SK-N-SH treated with all-trans-retinoic acid at 6 μM for 48 hours (cell line): Measurements from ENCODE around the gene KLHL29.

ENCODE experiments used
- ATAC-seq: fragments of 200-7000 bp; cut with Tn5 transposase; 3 replicates; pipeline ENCODE4 v1.9.1; 2020; ENCODE audit warnings: mild to moderate bottlenecking, moderate library complexity
- ARNTL ChIP-seq: fragments of 450-650 bp; formaldehyde crosslinking; IDR thresholded peaks from 2 replicates; pipeline ENCODE4 v1.5.0; 2020; ENCODE audit warnings: low read depth, mild to moderate bottlenecking, moderate library complexity, borderline replicate concordance
- BACH2 ChIP-seq: fragments of 250-450 bp; sonication (Bioruptor Pico); IDR thresholded peaks from 2 replicates; pipeline ENCODE4 v1.9.0; 2021; ENCODE audit warnings: mild to moderate bottlenecking, borderline replicate concordance
- CSDC2 ChIP-seq: fragments of 250-450 bp; sonication (Bioruptor Pico); IDR thresholded peaks from 2 replicates; pipeline ENCODE4 v1.5.0; 2020; ENCODE audit warnings: mild to moderate bottlenecking, moderate library complexity
- ESRRG ChIP-seq: fragments of 250-450 bp; sonication (Bioruptor Pico); IDR thresholded peaks from 2 replicates; pipeline ENCODE4 v1.6.1; 2021; ENCODE audit warnings: mild to moderate bottlenecking
- GLIS3 ChIP-seq: fragments of 250-450 bp; sonication (Bioruptor Pico); IDR thresholded peaks from 2 replicates; pipeline ENCODE4 v1.5.0; 2020; ENCODE audit warnings: mild to moderate bottlenecking, moderate library complexity
- ISL1 ChIP-seq: fragments of 250-450 bp; sonication (Bioruptor Pico); IDR thresholded peaks from 2 replicates; pipeline ENCODE4 v2.1.2; 2022; ENCODE audit warnings: mild to moderate bottlenecking, moderate library complexity
- OSR1 ChIP-seq: fragments of 250-450 bp; sonication (Bioruptor Pico); IDR thresholded peaks from 2 replicates; pipeline ENCODE4 v1.8.0; 2022; ENCODE audit warnings: moderate library complexity, mild to moderate bottlenecking, inconsistent platforms
- PPARA ChIP-seq: fragments of 250-450 bp; sonication (Bioruptor Pico); IDR thresholded peaks from 2 replicates; pipeline ENCODE4 v1.5.0; 2020; ENCODE audit warnings: mild to moderate bottlenecking, borderline replicate concordance
- RARB ChIP-seq: fragments of 250-450 bp; sonication (Bioruptor Pico); IDR thresholded peaks from 2 replicates; pipeline ENCODE4 v1.8.0; 2021; ENCODE audit warnings: mild to moderate bottlenecking, moderate library complexity
- SNAI2 ChIP-seq: fragments of 250-450 bp; sonication (Bioruptor Pico); IDR thresholded peaks from 2 replicates; pipeline ENCODE4 v1.5.0; 2020; ENCODE audit warnings: mild to moderate bottlenecking, moderate library complexity
- TCF4 ChIP-seq: fragments of 250-450 bp; sonication (Bioruptor Pico); IDR thresholded peaks from 2 replicates; pipeline ENCODE4 v1.8.0; 2021; ENCODE audit warnings: mild to moderate bottlenecking, moderate library complexity, borderline replicate concordance
- TSHZ2 ChIP-seq: fragments of 250-450 bp; sonication (Bioruptor Pico); IDR thresholded peaks from 2 replicates; pipeline ENCODE4 v1.5.0; 2020; ENCODE audit warnings: mild to moderate bottlenecking, moderate library complexity
- ZC3H10 ChIP-seq: fragments of 250-450 bp; sonication (Bioruptor Pico); IDR thresholded peaks from 2 replicates; pipeline ENCODE4 v1.5.1; 2021; ENCODE audit warnings: mild to moderate bottlenecking, moderate library complexity
- ZFP3 ChIP-seq: fragments of 250-450 bp; sonication (Bioruptor Pico); IDR thresholded peaks from 2 replicates; pipeline ENCODE4 v1.5.0; 2020; ENCODE audit warnings: mild to moderate bottlenecking, moderate library complexity
- ZFP30 ChIP-seq: fragments of 450-650 bp; formaldehyde crosslinking; IDR thresholded peaks from 2 replicates; pipeline ENCODE4 v1.5.0; 2022; ENCODE audit warnings: mild to moderate bottlenecking, moderate library complexity
- ZNF565 ChIP-seq: fragments of 450-650 bp; formaldehyde crosslinking; conservative IDR thresholded peaks from 2 replicates; pipeline ENCODE4 v1.5.0; 2020; ENCODE audit warnings: low read depth, mild to moderate bottlenecking, moderate library complexity
- ZNF70 ChIP-seq: fragments of 450-650 bp; formaldehyde crosslinking; IDR thresholded peaks from 2 replicates; pipeline ENCODE4 v1.5.0; 2020; ENCODE audit warnings: mild to moderate bottlenecking, moderate library complexity
- ZNF8 ChIP-seq: fragments of 450-650 bp; formaldehyde crosslinking; IDR thresholded peaks from 2 replicates; pipeline ENCODE4 v1.5.0; 2020; ENCODE audit warnings: mild to moderate bottlenecking, moderate library complexity
- TF ChIP-seq, protein P1 (sequence below): fragments of 250-450 bp; sonication (Bioruptor Pico); IDR thresholded peaks from 2 replicates; pipeline ENCODE4 v1.5.1; 2021; ENCODE audit warnings: mild to moderate bottlenecking, moderate library complexity
- TF ChIP-seq, protein P2 (sequence below): fragments of 250-450 bp; sonication (Bioruptor Pico); IDR thresholded peaks from 2 replicates; pipeline ENCODE4 v1.5.1; 2020; ENCODE audit warnings: low read depth, mild to moderate bottlenecking, moderate library complexity
- TF ChIP-seq, protein P3 (sequence below): fragments of 250-450 bp; sonication (Bioruptor Pico); IDR thresholded peaks from 2 replicates; pipeline ENCODE4 v1.8.0; 2021; ENCODE audit warnings: low read depth, mild to moderate bottlenecking, moderate library complexity, borderline replicate concordance

The KLHL29 gene

DNA sequence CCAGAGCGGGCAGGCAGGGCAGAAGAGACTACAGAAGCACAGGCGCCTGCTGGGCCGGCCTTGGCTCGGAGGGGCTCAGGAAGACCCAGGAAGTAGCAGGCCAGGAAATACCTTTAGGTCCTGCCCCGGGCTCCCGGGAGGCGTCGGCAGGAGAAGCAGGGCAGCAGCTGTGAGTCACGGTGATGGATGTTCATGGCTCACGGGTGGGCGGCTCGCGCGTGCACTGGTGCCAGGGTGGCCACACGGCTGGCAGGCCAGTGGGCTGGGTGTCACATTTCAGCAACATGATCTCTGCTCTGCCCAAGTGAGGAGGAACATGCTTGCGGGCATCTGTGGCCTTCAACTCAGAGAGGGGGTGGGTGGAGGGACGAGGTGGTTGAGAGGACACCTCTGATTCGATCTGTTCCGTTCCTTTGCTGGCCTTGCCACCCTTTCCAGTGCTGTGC lies 139.3 kb downstream of the KLHL29 start:
- ATAC-seq: peak; percentile 87
- TF ChIP-seq ISL1 (CRISPR knock-in tag) (peak; percentile 17; the same call in 1 of the 2 replicates), SNAI2 (no peak)
- TF ChIP-seq, all 23 proteins: peak for 1

GRCh38 chr2:23525137-23525765 lies 140.3 kb downstream of the KLHL29 start:
- TF ChIP-seq, protein P1, sequence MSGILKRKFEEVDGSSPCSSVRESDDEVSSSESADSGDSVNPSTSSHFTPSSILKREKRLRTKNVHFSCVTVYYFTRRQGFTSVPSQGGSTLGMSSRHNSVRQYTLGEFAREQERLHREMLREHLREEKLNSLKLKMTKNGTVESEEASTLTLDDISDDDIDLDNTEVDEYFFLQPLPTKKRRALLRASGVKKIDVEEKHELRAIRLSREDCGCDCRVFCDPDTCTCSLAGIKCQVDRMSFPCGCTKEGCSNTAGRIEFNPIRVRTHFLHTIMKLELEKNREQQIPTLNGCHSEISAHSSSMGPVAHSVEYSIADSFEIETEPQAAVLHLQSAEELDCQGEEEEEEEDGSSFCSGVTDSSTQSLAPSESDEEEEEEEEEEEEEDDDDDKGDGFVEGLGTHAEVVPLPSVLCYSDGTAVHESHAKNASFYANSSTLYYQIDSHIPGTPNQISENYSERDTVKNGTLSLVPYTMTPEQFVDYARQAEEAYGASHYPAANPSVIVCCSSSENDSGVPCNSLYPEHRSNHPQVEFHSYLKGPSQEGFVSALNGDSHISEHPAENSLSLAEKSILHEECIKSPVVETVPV (CRISPR knock-in tag): no peak
- no peak for TF ChIP-seq RARB (CRISPR knock-in tag)
- TF ChIP-seq SNAI2: no peak
- TF ChIP-seq ZFP30: no peak
- TF ChIP-seq CSDC2: no peak
- no peak for TF ChIP-seq ZFP3 (CRISPR knock-in tag)
- TF ChIP-seq PPARA (CRISPR knock-in tag): no peak
- TF ChIP-seq ESRRG (CRISPR knock-in tag): no peak
- no peak for ATAC-seq

DNA sequence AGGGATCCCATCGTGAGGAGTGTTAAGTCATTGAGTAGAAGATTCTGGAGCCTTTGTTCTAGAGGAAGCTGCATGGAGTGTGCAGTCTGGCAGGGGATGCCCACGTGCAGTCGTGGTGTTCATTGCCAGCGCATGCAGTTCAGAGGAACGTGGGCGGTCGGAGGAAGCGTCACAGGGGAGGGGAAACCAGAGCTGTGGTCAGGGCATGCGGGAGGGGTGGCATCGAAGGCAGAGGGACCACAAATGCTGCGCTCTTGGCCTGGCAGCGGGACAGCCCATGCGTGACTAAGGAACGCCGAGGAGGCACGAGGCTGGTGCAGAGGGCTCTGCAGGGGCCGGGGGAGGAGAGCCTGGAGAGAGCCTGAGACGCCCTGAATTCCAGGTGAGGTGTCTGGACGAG lies 141.1 kb downstream of the KLHL29 start:
- TF ChIP-seq SNAI2 (no peak), TCF4 (CRISPR knock-in tag) (no peak), OSR1 (CRISPR knock-in tag) (no peak), BACH2 (CRISPR knock-in tag) (no peak), RARB (CRISPR knock-in tag) (no peak), ZNF8 (no peak), ZNF70 (CRISPR knock-in tag) (no peak), TSHZ2 (CRISPR knock-in tag) (no peak), ZNF565 (CRISPR knock-in tag) (no peak), ISL1 (CRISPR knock-in tag) (no peak), ZFP3 (CRISPR knock-in tag) (no peak), ESRRG (CRISPR knock-in tag) (no peak), ZFP30 (no peak), ZC3H10 (CRISPR knock-in tag) (no peak), ARNTL (CRISPR knock-in tag) (no peak), GLIS3 (CRISPR knock-in tag) (no peak), CSDC2 (no peak)
- TF ChIP-seq, protein P2, sequence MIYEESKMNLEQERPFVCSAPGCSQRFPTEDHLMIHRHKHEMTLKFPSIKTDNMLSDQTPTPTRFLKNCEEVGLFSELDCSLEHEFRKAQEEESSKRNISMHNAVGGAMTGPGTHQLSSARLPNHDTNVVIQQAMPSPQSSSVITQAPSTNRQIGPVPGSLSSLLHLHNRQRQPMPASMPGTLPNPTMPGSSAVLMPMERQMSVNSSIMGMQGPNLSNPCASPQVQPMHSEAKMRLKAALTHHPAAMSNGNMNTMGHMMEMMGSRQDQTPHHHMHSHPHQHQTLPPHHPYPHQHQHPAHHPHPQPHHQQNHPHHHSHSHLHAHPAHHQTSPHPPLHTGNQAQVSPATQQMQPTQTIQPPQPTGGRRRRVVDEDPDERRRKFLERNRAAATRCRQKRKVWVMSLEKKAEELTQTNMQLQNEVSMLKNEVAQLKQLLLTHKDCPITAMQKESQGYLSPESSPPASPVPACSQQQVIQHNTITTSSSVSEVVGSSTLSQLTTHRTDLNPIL: no peak
- TF ChIP-seq, protein P3, sequence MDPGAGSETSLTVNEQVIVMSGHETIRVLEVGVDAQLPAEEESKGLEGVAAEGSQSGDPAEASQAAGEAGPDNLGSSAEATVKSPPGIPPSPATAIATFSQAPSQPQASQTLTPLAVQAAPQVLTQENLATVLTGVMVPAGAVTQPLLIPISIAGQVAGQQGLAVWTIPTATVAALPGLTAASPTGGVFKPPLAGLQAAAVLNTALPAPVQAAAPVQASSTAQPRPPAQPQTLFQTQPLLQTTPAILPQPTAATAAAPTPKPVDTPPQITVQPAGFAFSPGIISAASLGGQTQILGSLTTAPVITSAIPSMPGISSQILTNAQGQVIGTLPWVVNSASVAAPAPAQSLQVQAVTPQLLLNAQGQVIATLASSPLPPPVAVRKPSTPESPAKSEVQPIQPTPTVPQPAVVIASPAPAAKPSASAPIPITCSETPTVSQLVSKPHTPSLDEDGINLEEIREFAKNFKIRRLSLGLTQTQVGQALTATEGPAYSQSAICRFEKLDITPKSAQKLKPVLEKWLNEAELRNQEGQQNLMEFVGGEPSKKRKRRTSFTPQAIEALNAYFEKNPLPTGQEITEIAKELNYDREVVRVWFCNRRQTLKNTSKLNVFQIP (CRISPR knock-in tag): no peak
- TF ChIP-seq, protein P1 (CRISPR knock-in tag): no peak
- no peak for ATAC-seq
